Measurements from ENCODE around the gene SAMD14.

Gene SAMD14

DNA sequence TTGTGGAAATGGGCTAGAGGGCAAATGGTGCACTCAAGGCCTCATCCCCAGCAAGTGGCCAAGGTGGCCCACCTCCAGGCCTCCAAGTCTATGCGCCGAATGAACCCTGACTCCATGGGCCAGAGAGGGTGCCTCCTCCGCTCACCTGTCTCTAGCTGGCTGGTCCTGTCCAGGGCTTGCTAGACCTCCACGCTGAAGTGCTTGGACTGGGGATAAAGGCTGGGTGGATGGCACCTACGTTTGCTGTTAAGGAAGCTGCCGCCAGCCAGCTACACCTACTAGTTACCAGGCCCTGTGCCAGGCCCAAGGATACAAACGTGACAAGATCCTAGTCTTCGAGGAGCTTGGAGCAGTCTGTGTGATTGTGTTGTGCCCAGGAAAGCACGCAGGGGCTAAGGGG is 35.1 kb upstream of the SAMD14 start:
- no peak for DNase-seq

GRCh38 chr17:50164697-50164988 is 34.7 kb upstream of the SAMD14 start:
- DNase-seq = no peak

DNA sequence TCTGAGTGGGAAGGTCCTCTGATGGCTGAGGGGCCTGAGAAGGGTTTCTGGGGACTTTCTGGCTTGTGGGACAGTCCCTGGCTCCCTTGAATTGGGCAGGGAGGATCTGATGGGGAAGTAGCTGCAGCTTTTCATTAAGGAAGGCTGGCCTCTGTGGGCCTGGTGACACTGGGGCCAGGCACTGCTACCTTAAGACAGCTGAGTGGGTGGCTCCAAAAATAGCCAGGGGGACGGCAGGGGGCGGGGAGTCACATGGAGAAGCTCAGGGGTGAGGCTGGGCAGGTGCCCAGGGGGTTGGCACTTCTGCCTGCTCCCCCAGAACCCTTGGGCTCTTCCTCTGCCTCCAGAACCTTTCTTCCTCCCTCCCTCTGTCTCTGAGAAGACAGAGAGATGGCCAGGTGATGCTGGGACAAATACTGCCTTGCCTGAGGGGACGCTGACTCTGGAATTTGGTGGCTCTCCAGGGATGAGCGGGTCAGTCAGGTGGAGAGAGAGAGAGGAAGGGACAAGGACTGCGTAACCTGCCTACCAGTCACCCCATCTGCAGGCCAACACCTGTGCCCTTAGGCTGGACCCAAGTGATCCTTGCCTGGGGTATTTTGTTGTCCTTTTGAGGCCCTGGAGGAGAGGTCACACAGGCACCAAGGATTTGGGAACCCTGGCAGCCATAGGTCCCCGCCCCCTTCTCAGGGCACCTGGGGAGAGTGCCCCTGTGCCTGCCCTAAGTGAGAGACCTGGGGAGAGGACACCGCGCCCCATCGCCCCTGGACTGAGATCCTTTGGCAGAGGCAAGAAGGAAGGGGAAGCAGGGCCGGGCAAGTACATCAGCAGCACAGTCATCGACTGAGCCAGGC is 34.1 kb upstream of the SAMD14 start:
- peak in 1 of 2 donors; percentile 34 for DNase-seq

DNA sequence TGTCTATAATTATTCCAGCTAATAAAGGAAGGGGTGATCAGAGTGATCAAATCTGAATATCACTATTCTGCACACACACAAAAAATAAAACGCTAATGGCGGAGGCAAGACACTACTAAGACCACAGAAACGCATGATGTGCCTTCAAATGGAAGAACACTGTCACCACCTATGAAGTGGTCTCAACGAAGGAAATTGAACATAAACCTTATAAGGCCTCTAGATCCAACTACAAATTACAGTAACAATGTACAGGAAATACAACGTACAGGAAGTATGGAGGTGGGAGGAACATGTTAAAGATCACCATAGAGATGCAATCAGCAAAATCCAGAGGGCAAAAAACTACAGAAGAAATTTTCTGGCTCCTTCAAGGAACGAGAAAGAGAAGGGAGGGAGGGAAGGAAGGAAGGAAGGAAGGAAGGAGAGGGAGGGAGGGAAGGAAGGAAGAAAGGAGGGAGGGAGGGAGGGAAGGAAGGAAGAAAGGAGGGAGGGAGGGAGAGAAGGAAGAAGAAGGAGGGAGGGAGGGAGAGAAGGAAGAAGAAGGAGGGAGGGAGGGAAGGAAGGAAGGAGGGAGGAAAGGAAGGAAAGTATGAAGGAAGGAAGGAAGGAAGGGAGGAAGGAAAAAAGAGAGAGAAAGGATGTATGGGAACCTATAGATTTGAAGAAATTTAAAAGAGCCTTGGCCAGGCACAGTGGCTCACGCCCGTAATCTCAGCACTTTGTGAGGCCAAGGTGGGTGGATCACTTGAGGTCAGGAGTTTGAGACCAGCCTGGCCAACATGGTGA is 32.7 kb upstream of the SAMD14 start:
- peak in 1 of 2 donors; percentile 36 for DNase-seq

DNA sequence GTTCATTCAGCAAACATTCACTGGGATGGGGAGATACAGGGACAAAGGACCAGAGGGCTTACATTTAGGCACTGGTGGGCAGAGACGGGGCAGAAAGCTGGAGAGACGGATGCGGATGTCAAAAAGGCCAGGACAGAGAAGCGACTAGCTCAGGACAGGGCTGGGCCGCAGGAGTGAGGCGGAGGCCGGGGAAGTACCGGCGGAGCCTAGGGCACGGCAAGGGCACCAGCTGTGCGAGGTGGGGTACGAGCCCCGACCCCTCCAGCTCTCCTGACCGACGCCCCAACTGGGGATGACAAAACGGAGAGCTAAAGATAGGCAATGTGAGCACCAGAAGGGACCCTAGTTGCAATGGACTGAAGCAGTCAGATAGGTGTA is 31.9 kb upstream of the SAMD14 start:
- no peak for DNase-seq

DNA sequence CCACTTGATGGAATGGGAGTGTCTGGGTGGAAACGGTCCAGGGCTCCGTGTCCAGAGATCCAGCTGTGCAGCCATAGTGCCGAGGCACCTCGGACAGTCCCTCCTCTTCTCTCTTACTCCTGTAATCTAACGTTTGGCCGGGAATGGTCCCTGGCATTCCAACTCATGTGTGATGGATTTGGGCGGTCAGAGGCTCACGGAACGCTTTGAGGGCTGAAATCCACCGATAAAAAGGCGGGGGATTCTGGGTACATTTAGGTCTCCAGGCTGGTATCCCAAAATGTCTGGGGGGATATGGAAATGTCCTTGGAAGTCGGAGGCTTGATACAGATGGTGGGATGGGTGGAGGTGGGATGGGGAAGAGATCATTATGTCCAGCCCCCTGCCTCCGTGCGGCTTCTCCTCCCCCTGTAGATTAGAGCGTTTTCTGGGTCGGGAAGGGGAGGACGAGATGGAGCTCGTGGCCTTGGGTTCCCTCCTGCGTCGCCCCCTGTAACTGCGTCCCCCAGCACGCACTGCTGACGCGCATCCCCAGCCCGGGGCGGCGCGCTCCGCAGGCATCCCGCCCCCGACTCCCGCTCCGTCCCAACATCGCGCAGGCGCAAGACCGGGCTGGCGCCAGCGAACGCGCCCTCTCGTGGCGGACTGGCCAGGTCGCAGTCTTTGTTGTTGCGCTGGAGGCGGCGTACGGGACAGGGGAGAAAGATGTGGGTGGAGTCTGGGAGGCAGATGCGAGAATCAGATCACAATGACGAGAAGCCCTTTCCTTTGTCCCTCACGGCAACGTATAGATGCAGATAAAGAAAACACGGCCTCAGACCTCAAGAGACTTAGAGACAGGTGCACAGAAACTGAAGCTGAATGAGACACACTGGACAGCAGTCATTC is 31.3 kb upstream of the SAMD14 start:
- peak; percentile 93 to 96 for DNase-seq

DNA sequence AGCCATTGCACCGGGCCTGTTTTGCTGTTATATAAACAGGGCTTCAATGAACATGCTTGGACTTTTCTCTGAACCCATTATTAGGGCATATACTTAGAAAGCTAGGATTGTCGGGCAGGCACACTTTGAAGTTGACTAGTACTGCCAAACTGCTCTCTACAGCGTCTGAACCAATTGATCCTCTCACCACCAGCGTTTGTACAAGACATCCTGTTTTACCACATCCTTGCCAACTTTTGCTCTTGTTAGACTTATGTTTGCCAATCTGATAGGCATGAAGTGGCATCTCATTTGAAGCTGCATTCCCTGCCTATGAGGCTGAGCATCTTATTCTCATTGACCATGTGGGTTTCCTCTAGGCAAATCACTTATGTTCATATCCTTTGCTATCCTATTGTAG is 27.9 kb upstream of the SAMD14 start:
- peak in 1 of 2 donors; percentile 48 for DNase-seq

- no peak for DNase-seq
Measured at GRCh38 chr17:50155115-50155819, 25.3 kb upstream of the SAMD14 start.

- no peak for DNase-seq
Measured at GRCh38 chr17:50154604-50155003, 24.6 kb upstream of the SAMD14 start.

DNA sequence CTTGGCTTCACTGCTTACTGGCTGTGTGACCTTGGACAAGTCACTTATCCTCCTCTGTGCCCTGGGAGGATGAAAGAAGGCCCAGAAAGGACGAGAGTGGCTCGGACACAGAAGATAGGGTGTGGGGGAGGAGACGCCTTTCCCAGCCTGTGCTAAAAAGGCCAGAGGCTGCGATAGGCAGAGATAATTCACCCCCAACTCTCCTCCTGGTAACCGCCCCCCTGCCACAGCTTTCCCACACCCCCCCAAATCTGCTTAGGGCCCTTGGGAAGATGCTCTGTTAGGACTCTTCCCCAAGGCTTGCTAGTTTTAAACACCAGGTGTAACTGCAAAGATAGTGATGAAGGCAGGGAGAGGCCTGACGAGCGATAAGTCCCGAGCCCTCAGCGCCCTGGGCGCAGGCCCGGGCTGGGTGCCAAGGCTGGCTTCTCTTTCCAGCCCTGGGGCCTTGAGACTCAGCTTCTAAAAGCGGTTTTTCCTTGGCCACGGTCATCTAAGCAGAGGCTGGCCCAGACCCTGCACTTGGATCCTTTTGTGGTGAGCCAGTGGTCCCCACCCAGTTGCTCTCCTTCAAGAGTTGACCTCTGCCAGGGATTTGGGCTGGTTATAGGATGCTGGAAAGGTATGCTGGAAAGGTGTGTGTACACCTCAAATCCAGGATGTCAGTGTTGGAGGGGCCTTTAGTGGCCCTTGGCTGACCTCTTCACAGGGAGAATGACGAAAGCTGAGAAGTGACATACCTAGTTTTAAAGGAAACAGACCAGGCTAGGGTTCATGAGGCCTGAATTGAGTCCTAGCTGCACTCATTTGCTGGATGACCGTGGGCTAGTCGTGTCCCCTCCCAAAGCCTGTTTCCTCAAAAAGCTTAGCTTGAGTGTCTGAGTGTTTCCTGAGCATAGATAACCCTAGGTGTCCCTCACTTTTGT is 24.0 kb upstream of the SAMD14 start:
- no peak for DNase-seq

DNA sequence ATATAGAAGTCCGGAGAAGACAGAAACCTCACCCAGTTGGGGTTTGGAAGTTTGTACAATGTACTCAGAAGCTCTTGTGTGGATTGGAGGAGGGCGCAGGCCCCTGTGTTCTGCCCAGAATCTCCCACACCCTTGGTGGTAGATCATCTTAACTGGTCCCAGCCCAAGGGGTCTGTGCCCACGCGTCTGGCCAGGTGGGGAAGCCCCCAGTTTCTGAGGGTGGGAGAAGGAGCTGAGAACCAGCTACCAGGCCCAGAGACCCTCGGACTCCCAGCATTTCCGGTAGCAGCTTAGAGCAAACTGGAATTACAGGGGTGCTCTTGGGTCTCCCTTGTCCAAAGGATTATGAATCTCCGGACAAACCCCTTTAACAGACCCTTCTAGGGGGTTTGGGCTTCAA is 22.8 kb upstream of the SAMD14 start:
- DNase-seq = no peak

- peak; percentile 45 to 60 for DNase-seq
Measured at GRCh38 chr17:50151937-50152547, 22.1 kb upstream of the SAMD14 start.

- DNase-seq = peak; percentile 86 to 91
Measured at GRCh38 chr17:50151041-50151936, 21.3 kb upstream of the SAMD14 start.

- DNase-seq = no peak
Measured at GRCh38 chr17:50150354-50151040, 20.5 kb upstream of the SAMD14 start, which contains the start of gene PPP1R9B. PPP1R9B (minus strand) TSS chr17:50150677; CDS start chr17:50150513, 164 bp downstream.

DNA sequence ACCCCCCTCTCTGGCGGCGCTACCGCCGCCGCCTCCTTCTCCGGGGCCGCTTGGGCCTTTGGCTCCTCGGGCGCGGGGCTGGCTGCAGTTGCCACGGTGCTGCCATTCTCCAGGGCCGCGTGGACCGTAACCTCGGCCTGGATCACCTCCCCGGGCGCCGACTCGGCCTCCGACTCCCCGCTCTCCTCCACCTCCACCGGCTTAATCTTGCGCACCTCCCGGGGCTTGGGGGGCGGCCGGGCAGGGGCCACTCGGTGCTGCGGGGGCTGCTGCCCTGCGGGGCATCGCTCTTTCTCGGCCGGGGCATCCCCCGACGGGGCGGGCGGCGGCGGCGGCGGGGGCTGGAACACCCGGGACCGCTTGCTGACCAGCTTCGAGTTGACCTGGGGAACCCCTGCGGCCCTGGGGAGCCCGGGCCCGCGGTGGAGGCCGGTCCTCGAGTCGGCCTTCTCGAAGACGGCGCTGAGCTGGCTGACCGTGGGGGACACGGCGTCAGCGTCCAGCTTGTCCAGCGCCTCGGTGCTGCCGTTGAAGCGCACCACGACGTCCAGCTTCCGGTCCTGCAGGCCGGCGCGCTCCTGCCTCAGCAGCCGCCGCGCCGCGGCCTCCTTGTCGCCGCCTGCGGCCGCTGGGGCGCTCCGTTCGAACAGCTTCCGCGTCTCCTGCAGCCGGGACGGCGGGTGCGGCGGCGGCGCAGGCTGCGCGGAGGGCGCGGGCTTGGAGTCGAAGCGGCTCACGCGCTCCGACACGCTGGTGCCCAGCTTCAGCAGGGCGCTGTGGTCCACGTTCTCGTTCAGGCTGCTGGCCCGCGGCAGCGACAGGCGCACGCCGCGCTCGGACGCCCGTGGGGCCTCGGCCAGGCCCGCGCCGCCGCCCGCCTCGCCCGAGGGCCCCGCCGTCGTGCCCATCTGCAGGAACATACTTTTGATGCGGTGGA is 19.7 kb upstream of the SAMD14 start:
- peak; percentile 38 to 66 for DNase-seq

GRCh38 chr17:50149091-50149416 is 19.1 kb upstream of the SAMD14 start:
- no peak for DNase-seq

GRCh38 chr17:50148226-50149090 is 18.5 kb upstream of the SAMD14 start:
- DNase-seq = peak; percentile 74 to 84

Data from CD4-positive, alpha-beta T cell treated with Interferon alpha-2 for 1 hour (primary cell).